ENCODE results near the gene MT1M. TPM values are rescaled to one million over a fixed set of nuclear protein-coding genes. Genes with fewer than 3 reads are reported as not detected.
"Not testable (repeated sequence)": the region's sequence is repeated elsewhere in the genome, so short reads cannot be mapped to it uniquely, and the experiment has no call there.

The MT1M gene
- total and polyA plus RNA-seq, 5 donors from 2014 or later, result not detected

DNA sequence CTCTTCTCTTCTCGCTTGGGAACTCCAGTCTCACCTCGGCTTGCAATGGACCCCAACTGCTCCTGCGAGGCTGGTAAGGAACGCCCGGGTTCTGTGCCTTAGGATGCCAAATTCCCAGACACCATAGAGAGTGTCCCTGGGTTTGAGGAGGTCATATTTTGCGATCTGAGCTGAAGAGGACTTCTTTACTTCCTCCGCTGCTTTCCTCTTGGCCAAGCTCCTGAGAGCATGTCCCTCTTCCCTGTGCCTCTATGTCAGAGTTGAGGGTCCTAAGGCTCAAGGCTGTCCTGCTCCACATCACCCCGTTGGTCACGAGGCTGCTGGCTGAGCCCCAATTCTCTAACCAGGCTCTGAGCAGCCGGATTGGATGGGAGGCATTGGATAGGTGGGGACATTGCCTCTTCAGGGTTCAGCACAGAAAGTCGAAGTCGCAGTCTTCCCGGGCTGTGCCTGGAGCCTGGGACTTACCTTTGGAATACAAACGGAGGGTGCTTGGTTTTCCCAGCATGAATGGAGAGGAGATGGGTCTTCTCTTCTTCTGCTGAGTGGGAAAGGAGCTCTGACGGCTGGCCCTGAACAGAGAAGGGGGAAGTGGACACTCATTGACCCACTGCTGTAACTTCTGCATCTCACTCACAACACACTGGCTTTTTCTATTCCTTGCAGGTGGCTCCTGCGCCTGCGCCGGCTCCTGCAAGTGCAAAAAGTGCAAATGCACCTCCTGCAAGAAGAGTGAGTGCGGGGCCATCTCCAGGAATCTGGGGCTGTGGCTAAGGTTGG, 37.6 kb downstream of the MT1M start:
- Histone ChIP-seq H3K27ac (ENCODE audit: insufficient read depth, low read length, poor library complexity, severe bottlenecking) (no peak overlapping the region), H3K4me3 (ENCODE audit: low read depth, low read length) (no peak overlapping the region), H3K9me3 (ENCODE audit: control insufficient read depth in 2 of 2, low read length in 2 of 2) (no peaks in the 10 kb centered on the region), H3K4me1 (ENCODE audit: control insufficient read depth, insufficient read depth, low read length, poor library complexity, severe bottlenecking) (peaks cover 15% of the 10 kb centered on the region), H3K36me3 (ENCODE audit: control insufficient read depth, insufficient read depth, low read length) (no peaks in the 10 kb centered on the region), H3K27me3 (ENCODE audit: control insufficient read depth, insufficient read depth, low read length) (peaks cover 37% of the 10 kb centered on the region)
- H3K36me3 Mint-ChIP-seq, result peaks cover 14% of the 10 kb centered on the region
- DNase-seq (no peak), ATAC-seq (ENCODE audit: low read depth in 2 of 2) (no peak)
- H3K4me3 Mint-ChIP-seq, result peak overlapping the region in 3 of 4 donors; percentile 45 to 65 (median 59)
- H3K9me3 Mint-ChIP-seq, result peaks cover 0 to 1% (median 0%) of the 10 kb centered on the region in 7 donors
- H3K4me1 Mint-ChIP-seq, result peaks cover 0 to 31% (median 9%) of the 10 kb centered on the region in 4 donors
- H3K27me3 Mint-ChIP-seq, result peaks cover 67% of the 10 kb centered on the region
- H3K27ac Mint-ChIP-seq, result peak overlapping the region in 1 of 3 donors; percentile 86

DNA sequence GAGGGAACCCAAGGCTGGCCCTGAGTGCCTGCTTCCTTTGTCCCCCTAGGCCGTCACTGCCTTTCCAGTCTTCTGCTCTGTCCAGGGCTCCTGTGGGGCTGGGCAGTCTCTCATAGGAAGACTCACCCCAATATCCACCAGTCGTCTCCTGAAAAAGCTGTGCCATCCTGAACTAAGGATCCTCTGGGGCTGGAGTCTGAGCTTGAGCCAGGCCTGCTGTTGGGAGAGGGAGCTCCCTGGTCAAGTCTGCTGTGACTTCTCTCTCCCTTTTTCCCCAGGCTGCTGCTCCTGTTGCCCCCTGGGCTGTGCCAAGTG, 38.1 kb downstream of the MT1M start:
- Histone ChIP-seq H3K4me3 (ENCODE audit: low read depth, low read length) (no peak overlapping the region), H3K9me3 (ENCODE audit: control insufficient read depth in 2 of 2, low read length in 2 of 2) (no peaks in the 10 kb centered on the region), H3K36me3 (ENCODE audit: control insufficient read depth, insufficient read depth, low read length) (no peaks in the 10 kb centered on the region), H3K4me1 (ENCODE audit: control insufficient read depth, insufficient read depth, low read length, poor library complexity, severe bottlenecking) (peaks cover 15% of the 10 kb centered on the region), H3K27me3 (ENCODE audit: control insufficient read depth, insufficient read depth, low read length) (peaks cover 37% of the 10 kb centered on the region), H3K27ac (ENCODE audit: insufficient read depth, low read length, poor library complexity, severe bottlenecking) (no peak overlapping the region)
- Mint-ChIP-seq H3K4me1 (peaks cover 0 to 37% (median 11%) of the 10 kb centered on the region in 4 donors), H3K9me3 (peaks cover 0 to 1% (median 0%) of the 10 kb centered on the region in 7 donors), H3K4me3 (no peak overlapping the region), H3K36me3 (peaks cover 10% of the 10 kb centered on the region), H3K27me3 (peaks cover 72% of the 10 kb centered on the region), H3K27ac (no peak overlapping the region)
- DNase-seq (no peak), ATAC-seq (ENCODE audit: low read depth in 2 of 2) (no peak)

DNA sequence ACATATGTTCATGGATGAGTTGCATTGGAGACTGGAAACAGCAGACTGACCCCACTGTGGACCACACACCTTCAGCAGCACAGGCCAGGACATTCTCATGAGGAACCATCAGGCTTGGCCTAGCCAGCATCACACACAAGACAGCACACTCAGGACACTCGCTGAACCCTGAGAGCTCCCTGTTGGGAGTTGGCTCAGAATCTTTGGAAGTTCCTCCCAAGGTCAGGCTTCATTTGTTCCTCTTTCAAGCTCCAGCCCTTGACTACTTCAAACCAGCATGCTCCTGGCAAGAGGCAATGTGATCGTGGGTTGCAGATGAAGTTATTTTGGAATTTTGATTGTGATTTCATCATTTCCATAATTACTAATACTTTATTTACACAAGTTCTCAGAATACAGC, 39.2 kb downstream of the MT1M start:
- not testable (repeated sequence) for ATAC-seq (ENCODE audit: low read depth in 2 of 2); DNase-seq; H3K27ac ChIP-seq (ENCODE audit: insufficient read depth, low read length, poor library complexity, severe bottlenecking); H3K27ac Mint-ChIP-seq; H3K9me3 Mint-ChIP-seq; H3K4me3 Mint-ChIP-seq; H3K36me3 Mint-ChIP-seq; H3K36me3 ChIP-seq (ENCODE audit: control insufficient read depth, insufficient read depth, low read length); H3K9me3 ChIP-seq (ENCODE audit: control insufficient read depth in 2 of 2, low read length in 2 of 2); H3K4me3 ChIP-seq (ENCODE audit: low read depth, low read length)
- Mint-ChIP-seq H3K27me3 (peaks cover 76% of the 10 kb centered on the region), H3K4me1 (peaks cover 0 to 46% (median 13%) of the 10 kb centered on the region in 4 donors)
- Histone ChIP-seq H3K4me1 (ENCODE audit: control insufficient read depth, insufficient read depth, low read length, poor library complexity, severe bottlenecking) (peaks cover 21% of the 10 kb centered on the region), H3K27me3 (ENCODE audit: control insufficient read depth, insufficient read depth, low read length) (peaks cover 37% of the 10 kb centered on the region)

DNA sequence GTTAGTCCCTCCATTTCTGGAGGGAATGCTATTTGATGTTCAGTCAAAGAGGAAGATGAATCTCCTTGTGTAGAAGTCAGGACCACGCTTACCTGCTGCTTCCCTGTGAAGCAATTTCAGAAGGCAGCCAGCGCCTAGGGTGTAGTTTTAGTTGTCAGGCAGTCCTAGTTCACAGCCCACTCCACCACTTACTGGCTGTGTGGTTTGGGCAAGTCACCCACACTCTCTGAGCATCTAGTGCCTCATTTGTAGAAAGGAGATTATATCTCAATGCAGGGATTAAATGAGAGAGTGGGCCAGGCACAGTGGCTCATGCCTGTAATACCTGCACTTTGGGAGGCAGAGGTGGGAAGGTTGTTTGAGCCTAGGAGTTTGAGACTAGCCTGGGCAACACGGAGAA, 39.7 kb downstream of the MT1M start:
- peak overlapping the region in 1 of 4 donors; percentile 9 for H3K4me3 Mint-ChIP-seq
- not testable (repeated sequence) for H3K4me3 ChIP-seq (ENCODE audit: low read depth, low read length); ATAC-seq (ENCODE audit: low read depth in 2 of 2)

DNA sequence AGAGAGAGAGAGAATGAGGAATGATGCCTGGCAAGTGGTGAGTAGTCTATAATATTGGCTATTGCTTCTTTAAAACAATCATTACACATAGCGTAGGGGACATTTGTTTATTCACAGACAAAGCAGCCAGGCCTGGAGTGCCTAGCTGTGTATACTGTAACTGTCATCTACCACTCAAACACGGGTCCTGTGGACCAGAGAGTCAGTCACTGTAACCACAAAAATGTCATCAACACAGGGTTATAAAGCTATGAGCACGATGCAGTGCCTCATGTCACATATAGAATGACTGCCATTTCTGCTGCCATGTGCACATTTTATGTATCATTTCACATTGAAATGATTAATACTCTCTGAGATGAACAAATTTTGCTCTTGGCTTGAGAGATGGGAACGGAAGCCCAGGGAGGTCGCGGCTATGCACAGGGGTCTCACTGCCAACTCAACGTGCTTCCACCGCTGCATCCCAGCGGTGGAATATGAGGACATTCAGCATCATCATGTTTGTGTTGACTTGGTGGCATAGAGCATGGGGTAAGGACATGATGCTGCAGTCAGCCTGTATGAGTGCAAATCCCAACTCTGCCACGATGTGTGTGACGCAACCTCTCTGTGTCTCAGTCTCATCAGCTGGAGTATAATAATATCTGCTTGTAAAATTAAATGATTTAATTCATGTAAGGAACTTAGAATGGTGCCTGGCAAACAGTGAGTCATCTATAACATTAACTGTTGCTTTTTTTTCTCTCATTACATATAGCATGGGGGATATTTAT, 40.5 kb downstream of the MT1M start:
- Mint-ChIP-seq H3K27me3 (peaks cover 76% of the 10 kb centered on the region), H3K9me3 (no peaks in the 10 kb centered on the region)
- H3K27me3 ChIP-seq (ENCODE audit: control insufficient read depth, insufficient read depth, low read length), result peaks cover 34% of the 10 kb centered on the region

More for the DNA sequence above, 39.7 kb downstream of the MT1M start:
- not testable (repeated sequence) for H3K9me3 Mint-ChIP-seq; H3K27ac ChIP-seq (ENCODE audit: insufficient read depth, low read length, poor library complexity, severe bottlenecking); H3K36me3 ChIP-seq (ENCODE audit: control insufficient read depth, insufficient read depth, low read length); DNase-seq; H3K9me3 ChIP-seq (ENCODE audit: control insufficient read depth in 2 of 2, low read length in 2 of 2); H3K36me3 Mint-ChIP-seq
- peaks cover 0 to 46% (median 13%) of the 10 kb centered on the region in 4 donors for H3K4me1 Mint-ChIP-seq
- H3K27me3 ChIP-seq (ENCODE audit: control insufficient read depth, insufficient read depth, low read length), result peaks cover 37% of the 10 kb centered on the region
- H3K27ac Mint-ChIP-seq, result peak overlapping the region in 2 of 3 donors; percentile 58 to 72
- H3K27me3 Mint-ChIP-seq, result peaks cover 76% of the 10 kb centered on the region
- peaks cover 21% of the 10 kb centered on the region for H3K4me1 ChIP-seq (ENCODE audit: control insufficient read depth, insufficient read depth, low read length, poor library complexity, severe bottlenecking)

DNA sequence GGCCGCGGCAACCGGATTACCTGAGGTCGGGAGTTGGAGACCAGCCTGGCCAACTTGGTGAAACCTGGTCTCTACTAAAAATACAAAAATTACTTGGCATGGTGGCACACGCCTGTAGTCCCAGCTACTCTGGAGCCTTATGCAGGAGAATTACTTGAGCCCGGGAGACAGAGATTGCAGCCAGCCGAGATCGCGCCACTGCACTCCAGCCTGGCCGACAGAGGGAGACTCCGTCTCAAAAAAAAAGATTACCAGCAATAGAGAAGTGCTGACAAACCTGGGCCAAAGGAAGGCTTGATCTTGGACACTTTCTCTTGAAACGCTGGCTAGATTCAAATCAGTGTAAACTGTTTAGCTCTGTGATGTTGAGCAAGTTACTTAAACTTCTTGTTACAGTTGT, 41.5 kb downstream of the MT1M start:
- peak in 1 of 2 donors; percentile 49 for ATAC-seq (ENCODE audit: low read depth in 2 of 2)
- H3K9me3 Mint-ChIP-seq, result no peaks in the 10 kb centered on the region
- H3K27me3 Mint-ChIP-seq, result peaks cover 68% of the 10 kb centered on the region
- H3K4me3 Mint-ChIP-seq, result peak overlapping the region in 1 of 4 donors; percentile 33
- Histone ChIP-seq H3K4me1 (ENCODE audit: control insufficient read depth, insufficient read depth, low read length, poor library complexity, severe bottlenecking) (peaks cover 13% of the 10 kb centered on the region), H3K9me3 (ENCODE audit: control insufficient read depth in 2 of 2, low read length in 2 of 2) (no peaks in the 10 kb centered on the region), H3K4me3 (ENCODE audit: low read depth, low read length) (no peak overlapping the region), H3K36me3 (ENCODE audit: control insufficient read depth, insufficient read depth, low read length) (no peaks in the 10 kb centered on the region), H3K27me3 (ENCODE audit: control insufficient read depth, insufficient read depth, low read length) (peaks cover 26% of the 10 kb centered on the region), H3K27ac (ENCODE audit: insufficient read depth, low read length, poor library complexity, severe bottlenecking) (no peak overlapping the region)
- H3K36me3 Mint-ChIP-seq, result peaks cover 1% of the 10 kb centered on the region
- H3K27ac Mint-ChIP-seq, result no peak overlapping the region
- DNase-seq, result peak in 2 of 3 donors; percentile 36 to 56
- H3K4me1 Mint-ChIP-seq, result peaks cover 0 to 34% (median 6%) of the 10 kb centered on the region in 4 donors

More for the DNA sequence above, 40.5 kb downstream of the MT1M start:
- Mint-ChIP-seq H3K4me1 (peaks cover 0 to 43% (median 13%) of the 10 kb centered on the region in 4 donors), H3K27ac (peak overlapping the region in 2 of 3 donors; percentile 58 to 72), H3K36me3 (peaks cover 6% of the 10 kb centered on the region), H3K4me3 (peak overlapping the region in 1 of 4 donors; percentile 9)
- peaks cover 15% of the 10 kb centered on the region for H3K4me1 ChIP-seq (ENCODE audit: control insufficient read depth, insufficient read depth, low read length, poor library complexity, severe bottlenecking)
- no peaks in the 10 kb centered on the region for H3K9me3 ChIP-seq (ENCODE audit: control insufficient read depth in 2 of 2, low read length in 2 of 2)
- ATAC-seq (ENCODE audit: low read depth in 2 of 2) (no peak), DNase-seq (no peak)
- H3K4me3 ChIP-seq (ENCODE audit: low read depth, low read length), result no peak overlapping the region
- H3K27ac ChIP-seq (ENCODE audit: insufficient read depth, low read length, poor library complexity, severe bottlenecking), result no peak overlapping the region
- H3K36me3 ChIP-seq (ENCODE audit: control insufficient read depth, insufficient read depth, low read length), result no peaks in the 10 kb centered on the region

DNA sequence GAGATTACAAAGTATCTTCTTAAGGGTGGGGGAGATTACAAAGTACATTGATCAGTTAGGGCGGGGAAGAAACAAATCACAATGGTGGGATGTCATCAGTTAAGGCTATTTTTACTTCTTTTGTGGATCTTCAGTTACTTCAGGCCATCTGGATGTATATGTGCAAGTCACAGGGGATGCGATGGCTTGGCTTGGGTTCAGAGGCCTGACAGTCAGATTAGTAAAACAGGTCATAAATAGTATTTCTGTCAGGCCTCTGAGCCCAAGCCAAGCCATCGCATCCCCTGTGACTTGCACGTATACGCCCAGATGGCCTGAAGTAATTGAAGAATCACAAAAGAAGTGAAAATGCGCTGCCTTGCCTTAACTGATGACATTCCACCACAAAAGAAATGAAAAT, 42.1 kb downstream of the MT1M start:
- ATAC-seq (ENCODE audit: low read depth in 2 of 2); DNase-seq; H3K36me3 Mint-ChIP-seq; H3K27ac ChIP-seq (ENCODE audit: insufficient read depth, low read length, poor library complexity, severe bottlenecking); H3K9me3 ChIP-seq (ENCODE audit: control insufficient read depth in 2 of 2, low read length in 2 of 2); H3K36me3 ChIP-seq (ENCODE audit: control insufficient read depth, insufficient read depth, low read length); H3K4me1 ChIP-seq (ENCODE audit: control insufficient read depth, insufficient read depth, low read length, poor library complexity, severe bottlenecking); H3K27ac Mint-ChIP-seq; H3K9me3 Mint-ChIP-seq; H3K4me3 ChIP-seq (ENCODE audit: low read depth, low read length): not testable (repeated sequence)
- H3K27me3 ChIP-seq (ENCODE audit: control insufficient read depth, insufficient read depth, low read length), result peaks cover 22% of the 10 kb centered on the region
- H3K27me3 Mint-ChIP-seq, result peaks cover 61% of the 10 kb centered on the region
- peaks cover 0 to 29% (median 6%) of the 10 kb centered on the region in 4 donors for H3K4me1 Mint-ChIP-seq
- peak overlapping the region in 1 of 4 donors; percentile 55 for H3K4me3 Mint-ChIP-seq

Data from CD4-positive, CD25-positive, alpha-beta regulatory T cell (primary cell).